IPS DF 6.9 (cell line): ENCODE results near the gene SLC25A33.

Source experiments
- DNase-seq: peaks from one replicate; pipeline ENCODE4 v3.0.0-alpha.2; 2013; ENCODE audit warnings: low read depth, low spot score
- H3K27ac ChIP-seq: one replicate; pipeline ENCODE4 v1.5.1; 2013; ENCODE audit warnings: low read length, control low read depth
- H3K27me3 ChIP-seq: 2 replicates; pipeline ENCODE4 v1.6.1; 2013; ENCODE audit warnings: mild to moderate bottlenecking, low read length; ENCODE audit not compliant: control insufficient read depth, insufficient read depth
- H3K36me3 ChIP-seq: 2 replicates; pipeline ENCODE4 v1.6.1; 2013; ENCODE audit warnings: low read length; ENCODE audit not compliant: control insufficient read depth, insufficient read depth
- H3K4me1 ChIP-seq: 2 replicates; pipeline ENCODE4 v1.6.1; 2013; ENCODE audit warnings: low read length; ENCODE audit not compliant: control insufficient read depth, insufficient read depth
- H3K4me3 ChIP-seq: 2 replicates; pipeline ENCODE4 v1.5.1; 2013; ENCODE audit warnings: mild to moderate bottlenecking, low read length
- H3K9me3 ChIP-seq: 2 replicates; pipeline ENCODE4 v1.6.1; 2013; ENCODE audit warnings: low read length, inconsistent platforms; ENCODE audit not compliant: control insufficient read depth, insufficient read depth
- WGBS: extraction: QIAGEN DNeasy Blood & Tissue Kit; methylation state at CpG from one replicate; pipeline ENCODE4 v1.1.7; 2013; ENCODE audit warnings: mixed read lengths, missing lambda C conversion rate; ENCODE audit not compliant: insufficient read length, insufficient coverage; 5-methylcytosine and 5-hydroxymethylcytosine counted together

The SLC25A33 gene, protein sequence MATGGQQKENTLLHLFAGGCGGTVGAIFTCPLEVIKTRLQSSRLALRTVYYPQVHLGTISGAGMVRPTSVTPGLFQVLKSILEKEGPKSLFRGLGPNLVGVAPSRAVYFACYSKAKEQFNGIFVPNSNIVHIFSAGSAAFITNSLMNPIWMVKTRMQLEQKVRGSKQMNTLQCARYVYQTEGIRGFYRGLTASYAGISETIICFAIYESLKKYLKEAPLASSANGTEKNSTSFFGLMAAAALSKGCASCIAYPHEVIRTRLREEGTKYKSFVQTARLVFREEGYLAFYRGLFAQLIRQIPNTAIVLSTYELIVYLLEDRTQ

DNA sequence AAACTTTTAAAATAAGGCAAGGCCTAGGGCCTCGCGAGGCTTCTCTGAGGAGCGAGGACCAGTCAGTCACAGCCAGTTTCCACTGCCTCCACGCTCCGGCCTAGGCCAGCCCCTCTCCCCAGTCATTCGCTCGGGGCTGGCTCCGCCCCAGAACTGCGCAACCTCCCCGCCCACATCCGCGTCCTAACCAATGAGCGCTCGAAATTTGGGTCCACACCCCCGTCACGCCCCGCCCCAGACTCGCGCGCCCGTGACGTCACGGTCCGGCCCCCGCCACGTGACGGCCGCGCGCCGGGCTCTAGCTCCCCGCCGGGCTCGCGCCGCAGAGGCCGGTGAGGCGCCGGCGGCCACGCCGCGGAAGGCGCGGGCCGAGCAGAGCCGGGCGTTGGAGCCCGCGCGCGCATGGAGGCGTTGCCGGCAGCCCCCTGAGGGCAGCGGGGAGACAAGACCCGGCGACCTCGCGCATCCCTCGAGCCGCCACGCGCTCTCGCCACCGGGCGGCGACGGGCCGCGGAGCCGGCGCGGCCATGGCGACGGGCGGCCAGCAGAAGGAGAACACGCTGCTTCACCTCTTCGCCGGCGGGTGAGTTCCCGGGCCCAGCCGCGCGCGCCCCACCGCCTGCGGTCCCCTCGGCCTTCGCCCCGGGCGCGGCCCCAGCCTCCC, at the start of gene SLC25A33:
Gene SLC25A33, plus strand, starts transcription at position 301 of the 664 bp plus-strand sequence. Its CDS starts 227 bp downstream, at position 528.
- peak; percentile 84 for DNase-seq
- Histone ChIP-seq H3K4me1 (peaks cover 4% of the 10 kb centered on the region; the same call in 1 of the 2 replicates), H3K27ac (no peak within 1 kb of the TSS), H3K27me3 (no peaks in the 10 kb centered on the region), H3K36me3 (no peaks in the 10 kb centered on the region), H3K9me3 (no peaks in the 10 kb centered on the region), H3K4me3 (peak within 1 kb of the TSS; percentile 69)
- no CpG with 5 or more reads among the region's 92 CpGs for WGBS

DNA sequence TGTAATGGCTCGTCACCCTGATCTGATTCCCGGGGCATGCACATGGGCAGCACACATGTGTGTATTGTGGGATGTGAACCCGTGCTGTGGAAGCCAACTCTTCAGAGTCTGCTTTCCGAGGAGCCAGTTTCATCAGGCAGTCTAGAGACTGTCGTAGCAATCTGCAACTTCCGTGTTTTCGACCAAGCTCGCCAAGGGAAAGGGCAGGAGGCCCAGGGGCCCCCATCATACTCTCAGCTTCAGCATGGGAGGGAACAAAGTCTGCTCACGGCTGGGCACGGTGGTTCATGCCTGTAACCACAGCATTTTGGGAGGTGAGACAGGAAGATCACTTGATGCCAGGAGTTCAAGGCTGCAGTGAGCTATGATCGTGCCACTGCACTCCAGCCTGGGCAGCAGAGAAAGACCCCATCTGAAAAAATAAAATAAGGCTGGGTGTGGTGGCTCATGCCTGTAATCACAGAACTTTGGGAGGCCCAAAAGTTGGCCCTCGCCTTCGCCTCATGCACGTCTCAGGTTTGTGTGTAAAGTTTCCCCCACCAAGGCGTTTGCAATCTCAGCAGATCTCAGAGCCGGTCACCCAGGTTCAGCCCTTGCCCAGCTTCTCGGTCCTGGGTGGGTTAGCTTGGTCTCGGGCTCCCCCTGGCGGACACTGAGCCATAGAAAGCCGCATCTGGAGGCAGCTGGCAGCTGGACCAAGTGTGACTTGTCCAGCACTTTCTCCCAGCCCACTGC, 48.5 kb upstream of the SLC25A33 start:
- WGBS = no CpG with 5 or more reads among the region's 20 CpGs
- no peaks in the 10 kb centered on the region for H3K36me3 ChIP-seq
- H3K27me3 ChIP-seq = no peaks in the 10 kb centered on the region; the same call in 1 of the 2 replicates
- peak; percentile 67 for DNase-seq
- no peaks in the 10 kb centered on the region for H3K9me3 ChIP-seq
- H3K4me3 ChIP-seq = no peak overlapping the region
- H3K27ac ChIP-seq = no peak overlapping the region
- H3K4me1 ChIP-seq = no peaks in the 10 kb centered on the region

DNA sequence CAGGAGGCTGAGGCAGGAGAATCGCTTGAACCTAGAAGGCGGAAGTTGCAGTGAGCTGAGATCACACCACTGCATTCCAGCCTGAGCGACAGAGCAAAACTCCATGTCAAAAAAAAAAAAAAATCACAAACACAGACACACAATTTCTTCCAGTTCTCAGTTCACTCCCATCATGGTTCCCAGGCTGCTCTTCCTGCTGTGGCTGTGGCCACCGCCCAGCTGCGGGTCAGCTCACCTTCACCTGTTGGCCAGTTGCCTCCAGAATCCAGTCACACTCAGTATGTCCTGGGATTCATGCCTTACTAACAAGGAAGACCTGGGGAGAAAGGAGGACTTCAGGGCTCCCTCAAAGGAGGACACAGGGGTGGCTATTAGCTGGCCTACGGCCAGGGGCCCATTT, 45.9 kb upstream of the SLC25A33 start:
- Histone ChIP-seq H3K27ac (no peak overlapping the region), H3K27me3 (no peaks in the 10 kb centered on the region; the same call in 1 of the 2 replicates), H3K4me1 (no peaks in the 10 kb centered on the region), H3K9me3 (no peaks in the 10 kb centered on the region), H3K36me3 (no peaks in the 10 kb centered on the region), H3K4me3 (no peak overlapping the region)
- DNase-seq = no peak
- WGBS = no CpG with 5 or more reads among the region's 6 CpGs

DNA sequence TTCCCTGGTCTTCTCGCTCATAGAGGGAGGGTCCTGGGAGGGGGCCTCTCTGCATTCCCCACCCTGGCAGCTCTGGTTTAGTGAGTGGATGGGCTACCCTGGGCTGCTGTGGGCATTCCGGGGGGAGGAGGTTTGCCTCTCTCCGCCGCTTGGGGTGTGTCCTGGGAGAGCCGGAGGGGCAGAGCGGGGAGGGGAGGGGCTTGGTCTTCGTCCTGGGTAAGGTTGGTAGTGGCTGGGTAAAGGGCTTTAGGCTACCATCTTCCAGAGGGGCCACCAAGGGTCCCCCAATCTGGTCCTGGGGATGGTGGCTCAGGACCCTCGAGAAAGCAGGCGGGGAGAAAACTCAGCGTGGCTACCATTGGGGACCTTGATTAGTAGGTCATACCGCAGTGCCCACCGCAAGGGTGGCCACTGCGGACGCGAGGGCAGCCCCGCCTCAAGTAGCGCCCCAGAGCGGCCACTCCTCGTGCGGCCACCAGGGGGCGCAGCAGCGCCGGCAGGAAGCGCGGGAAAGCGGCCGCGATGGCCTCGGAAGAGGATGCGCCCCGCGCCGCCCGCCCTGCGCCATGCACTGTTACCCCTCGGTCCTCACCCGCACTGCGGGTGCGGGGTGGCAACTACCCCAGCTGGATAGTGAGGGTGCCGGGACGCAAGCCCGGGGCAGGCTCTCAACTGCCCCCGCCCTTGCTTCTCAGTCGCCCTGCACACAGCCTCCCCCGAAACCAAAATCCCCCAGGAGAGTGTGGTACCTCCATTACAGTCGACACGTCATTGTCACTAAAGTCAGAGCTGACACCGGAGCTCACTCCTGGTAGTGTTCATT, 44.1 kb upstream of the SLC25A33 start:
- Histone ChIP-seq H3K4me1 (no peaks in the 10 kb centered on the region), H3K4me3 (peak overlapping the region; percentile 16; the same call in 1 of the 2 replicates), H3K27ac (no peak overlapping the region), H3K9me3 (no peaks in the 10 kb centered on the region), H3K27me3 (no peaks in the 10 kb centered on the region; the same call in 1 of the 2 replicates), H3K36me3 (no peaks in the 10 kb centered on the region)
- WGBS = no CpG with 5 or more reads among the region's 48 CpGs
- peak; percentile 52 for DNase-seq

DNA sequence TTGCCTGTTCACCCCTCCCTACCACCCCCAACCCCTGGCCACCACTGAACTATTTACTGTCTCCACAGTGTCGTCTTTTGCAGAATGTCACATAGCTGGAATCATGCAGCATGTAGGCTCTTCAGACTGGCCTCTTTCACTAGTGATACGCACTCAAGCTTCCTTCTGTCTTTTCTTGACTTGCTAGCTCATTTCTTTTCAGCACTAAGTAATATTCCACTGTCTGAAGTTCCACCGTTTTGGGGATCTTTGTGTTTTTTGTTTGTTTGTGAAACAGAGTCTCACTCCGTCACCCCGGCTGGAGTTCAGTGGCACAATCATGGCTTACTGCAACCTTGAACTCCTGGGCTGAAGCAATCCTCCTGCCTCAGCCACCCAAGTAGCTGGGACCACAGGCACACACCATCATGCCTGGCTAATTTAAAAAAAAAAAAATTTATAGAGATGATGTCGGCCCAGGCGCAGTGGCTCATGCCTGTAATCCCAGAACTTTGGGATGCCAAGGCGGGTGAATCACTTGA, 43.4 kb upstream of the SLC25A33 start:
- Histone ChIP-seq H3K4me1 (no peaks in the 10 kb centered on the region), H3K27ac (no peak overlapping the region), H3K9me3 (no peaks in the 10 kb centered on the region), H3K36me3 (no peaks in the 10 kb centered on the region), H3K4me3 (no peak overlapping the region), H3K27me3 (no peaks in the 10 kb centered on the region; the same call in 1 of the 2 replicates)
- WGBS = no CpG with 5 or more reads among the region's 8 CpGs
- no peak for DNase-seq

DNA sequence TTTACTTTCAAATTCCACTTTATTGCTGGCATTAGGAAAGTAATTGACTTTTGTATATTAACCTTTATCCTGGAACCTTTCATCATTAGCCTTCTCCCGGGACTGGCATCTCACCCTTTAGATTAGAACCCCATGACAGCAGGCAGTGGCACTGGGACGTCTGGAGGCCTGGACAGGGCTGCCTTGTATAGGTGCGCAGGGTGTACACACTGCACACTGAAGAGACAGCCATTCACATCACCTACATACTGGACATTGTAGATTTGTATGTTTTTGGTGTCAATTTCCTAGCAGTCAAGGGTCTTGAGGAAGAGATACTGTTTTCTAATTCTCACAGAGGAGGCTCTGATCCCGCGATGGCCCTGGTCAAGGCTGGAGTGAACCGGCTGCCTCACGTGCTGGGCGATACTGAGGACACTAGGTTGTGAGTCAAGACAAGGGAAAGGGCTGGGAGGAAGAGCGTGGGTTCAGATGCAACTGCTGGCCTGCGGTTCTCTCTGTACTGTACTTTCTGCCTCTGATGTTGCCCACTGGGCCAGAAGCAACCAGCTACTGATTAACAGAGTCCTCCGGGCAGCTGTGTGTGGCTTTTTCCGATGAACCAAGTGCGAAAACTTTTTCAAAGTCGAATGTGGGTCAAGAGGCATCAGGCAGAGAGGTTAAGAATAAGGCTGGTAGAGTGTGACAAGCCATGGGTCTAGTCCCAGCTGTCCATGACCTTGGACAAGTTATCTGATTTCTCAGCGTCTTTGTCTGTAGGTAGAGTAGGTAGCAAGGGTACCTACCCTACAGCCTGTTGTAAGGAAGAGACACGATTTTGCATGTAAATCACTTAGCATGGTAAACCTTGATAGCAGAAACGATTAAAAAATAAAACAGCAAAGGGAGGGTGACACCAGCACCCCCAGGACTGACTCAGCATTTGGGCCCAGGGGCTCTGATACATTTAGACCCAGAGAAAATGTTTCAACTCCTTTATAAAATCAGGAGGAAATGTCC, 38.2 kb upstream of the SLC25A33 start:
- Histone ChIP-seq H3K9me3 (no peaks in the 10 kb centered on the region), H3K36me3 (no peaks in the 10 kb centered on the region), H3K27ac (no peak overlapping the region), H3K27me3 (no peaks in the 10 kb centered on the region), H3K4me1 (no peaks in the 10 kb centered on the region), H3K4me3 (no peak overlapping the region)
- WGBS = no CpG with 5 or more reads among the region's 17 CpGs
- no peak for DNase-seq

DNA sequence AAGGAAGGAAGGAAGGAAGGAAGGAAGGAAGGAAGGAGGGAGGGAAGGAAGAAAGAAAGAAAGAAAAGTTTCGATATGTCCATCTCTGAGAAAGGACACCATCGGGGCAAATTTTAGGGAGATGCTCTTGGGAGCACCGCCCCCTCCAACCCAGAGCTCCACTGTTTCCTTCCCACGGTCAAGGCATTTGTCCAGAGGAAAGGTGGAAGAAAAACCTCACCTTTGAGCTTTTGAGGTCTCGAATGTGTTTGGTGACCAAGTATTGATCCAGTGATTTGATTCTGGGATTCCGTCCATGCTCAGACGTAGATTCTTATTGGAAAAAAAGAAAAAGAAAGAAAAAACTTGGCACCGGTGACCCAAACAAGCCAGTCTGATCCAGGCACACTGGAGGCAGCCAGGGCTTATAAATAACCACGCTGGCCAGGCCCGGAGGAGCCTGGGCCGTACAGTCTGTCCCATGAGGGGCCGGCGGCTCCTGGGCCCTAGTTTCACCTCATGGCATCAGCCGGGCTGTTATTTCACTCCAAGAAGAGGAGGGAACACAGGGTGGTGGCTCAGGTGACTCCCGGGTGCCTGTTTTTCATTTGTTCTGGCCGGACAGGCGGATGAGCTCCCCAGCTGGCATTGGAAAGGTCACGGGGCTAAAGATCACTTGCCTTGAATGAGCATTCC, 36.1 kb upstream of the SLC25A33 start:
- H3K4me3 ChIP-seq = no peak overlapping the region
- H3K4me1 ChIP-seq = no peaks in the 10 kb centered on the region
- no peaks in the 10 kb centered on the region for H3K36me3 ChIP-seq
- no peak overlapping the region for H3K27ac ChIP-seq
- no peaks in the 10 kb centered on the region for H3K9me3 ChIP-seq
- no CpG with 5 or more reads among the region's 18 CpGs for WGBS
- H3K27me3 ChIP-seq = no peaks in the 10 kb centered on the region
- DNase-seq = no peak

DNA sequence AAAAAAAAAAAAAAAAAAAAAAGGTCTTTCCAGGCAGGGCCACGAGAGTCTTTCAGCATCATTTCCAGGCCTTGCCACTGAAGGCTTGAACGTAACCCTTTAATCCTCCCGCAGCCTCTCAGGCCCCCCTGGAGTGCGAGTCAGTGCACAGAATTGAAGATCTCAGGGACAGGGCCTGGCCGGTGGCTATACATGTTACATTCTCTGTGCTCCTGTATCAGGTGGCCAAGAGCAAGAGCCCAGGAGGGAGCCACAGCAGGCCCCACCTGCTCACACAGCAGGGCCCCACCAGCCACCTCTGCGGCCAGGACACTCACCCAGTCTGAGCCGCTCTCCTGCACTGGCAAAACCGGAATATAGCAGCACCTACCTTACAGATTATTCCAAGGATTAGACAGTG, 34.1 kb upstream of the SLC25A33 start:
- no peaks in the 10 kb centered on the region for H3K4me1 ChIP-seq
- H3K27ac ChIP-seq = no peak overlapping the region
- no CpG with 5 or more reads among the region's 8 CpGs for WGBS
- no peak for DNase-seq
- H3K9me3 ChIP-seq = no peaks in the 10 kb centered on the region
- no peak overlapping the region for H3K4me3 ChIP-seq
- no peaks in the 10 kb centered on the region for H3K27me3 ChIP-seq
- H3K36me3 ChIP-seq = no peaks in the 10 kb centered on the region

DNA sequence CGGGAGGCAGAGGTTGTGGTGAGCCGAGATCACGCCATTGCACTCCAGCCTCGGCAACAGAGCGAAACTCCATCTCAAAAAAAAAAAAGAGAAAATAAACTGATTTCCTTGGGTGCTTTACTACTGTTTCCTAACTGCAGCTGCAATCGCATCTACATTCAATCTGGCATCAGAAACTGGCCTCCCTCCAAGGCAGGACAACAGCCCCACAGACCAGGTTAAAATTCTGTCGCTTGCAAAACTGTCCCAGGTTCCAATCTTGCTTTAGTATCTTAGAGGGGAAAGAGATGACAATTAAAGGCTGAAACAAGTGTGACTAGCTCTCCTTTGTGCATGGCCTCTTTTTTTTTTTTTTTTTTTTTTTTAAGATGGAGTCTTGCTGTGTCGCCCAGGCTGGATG, 32.4 kb upstream of the SLC25A33 start:
- no peaks in the 10 kb centered on the region for H3K36me3 ChIP-seq
- no peaks in the 10 kb centered on the region for H3K27me3 ChIP-seq
- H3K4me1 ChIP-seq = no peaks in the 10 kb centered on the region
- no peaks in the 10 kb centered on the region for H3K9me3 ChIP-seq
- WGBS = no CpG with 5 or more reads among the region's 8 CpGs
- H3K27ac ChIP-seq = no peak overlapping the region
- no peak for DNase-seq
- no peak overlapping the region for H3K4me3 ChIP-seq
